GM12878 (cell line): ENCODE results near the gene COL6A1. TPM values are rescaled to one million over a fixed set of nuclear protein-coding genes. Genes with fewer than 3 reads are reported as not detected.

Experiments
- ATAC-seq: fragments of 200-7000 bp; cut with Tn5 transposase; 3 replicates; pipeline ENCODE4 v1.9.1; 2020; ENCODE audit warnings: mild to moderate bottlenecking, moderate library complexity
- BruUV-seq: library from RNA; stranded (reverse); fragments of 400-500 nt; replicated peaks from 2 replicates; lab custom pipeline; 2021; lab: Mats Ljungman, UMichigan
- CTCF ChIA-PET: fragments of 300-600 bp; sonication (Branson Sonifier 250); formaldehyde crosslinking; extraction: SDS; loops from one replicate; lab custom pipeline; 2021; ENCODE audit warnings: inconsistent platforms; lab: Yijun Ruan, JAX
- POLR2A ChIA-PET: fragments of 350-600 bp; formaldehyde crosslinking; extraction: SDS; loops from one replicate; lab custom pipeline; 2021; ENCODE audit warnings: inconsistent platforms; lab: Charles Lee
- RAD21 ChIA-PET: fragments of 300-600 bp; sonication (Branson Sonifier 250); formaldehyde crosslinking; loops from one replicate; lab custom pipeline; 2023; ENCODE audit warnings: antibody characterized with exemption; ENCODE audit not compliant: unreplicated experiment; lab: Charles Lee
- SMC1A ChIA-PET: fragments of 300-600 bp; sonication (Branson Sonifier 250); formaldehyde crosslinking; loops from one replicate; lab custom pipeline; 2023; ENCODE audit not compliant: unreplicated experiment, uncharacterized antibody; lab: Charles Lee
- DNase-seq: peaks from one replicate; pipeline ENCODE4 v3.0.0-alpha.2; 2011; ENCODE audit warnings: low read depth, low spot score
- FAIRE-seq: peaks from 3 replicates; lab custom pipeline; 2011; peaks lifted over from hg19 to GRCh38; lab: Jason Lieb, UNC
- H2AFZ ChIP-seq: 2 replicates; pipeline ENCODE4 v1.6.0; 2011; ENCODE audit warnings: low read depth, low read length, control low read depth; ENCODE audit not compliant: control insufficient read depth
- H3K27ac ChIP-seq: 2 replicates; pipeline ENCODE4 v1.5.1; 2011; ENCODE audit warnings: control low read depth; ENCODE audit not compliant: control insufficient read depth, insufficient read depth
- H3K27me3 ChIP-seq, 2 experiments: replicated peaks in 1 of 2; 2 replicates each; pipeline versions ENCODE4 v1.6.0 to v1.6.1; 2011; ENCODE audit warnings: low read length in 1 of 2; ENCODE audit not compliant: control insufficient read depth in 2 of 2, insufficient read depth in 2 of 2
- H3K36me3 ChIP-seq, 2 experiments: 2 replicates each; pipeline ENCODE4 v1.5.1; 2011; ENCODE audit warnings: low read length in 1 of 2; ENCODE audit not compliant: control insufficient read depth in 2 of 2, insufficient read depth in 2 of 2
- H3K4me1 ChIP-seq: 2 replicates; pipeline ENCODE4 v1.6.1; 2011; ENCODE audit warnings: mild to moderate bottlenecking, low read length, moderate library complexity, mixed read lengths; ENCODE audit not compliant: control insufficient read depth, insufficient read depth
- H3K4me2 ChIP-seq: 2 replicates; pipeline ENCODE4 v1.6.0; 2011; ENCODE audit warnings: control low read depth; ENCODE audit not compliant: control insufficient read depth, insufficient read depth
- H3K4me3 ChIP-seq: fragments of 200-600 bp; sonication (generic); 2 replicates; pipeline ENCODE4 v1.5.1; 2016
- H3K79me2 ChIP-seq: 2 replicates; pipeline ENCODE4 v1.6.0; 2011; ENCODE audit warnings: low read length; ENCODE audit not compliant: control insufficient read depth, insufficient read depth
- H3K9ac ChIP-seq: 2 replicates; pipeline ENCODE4 v1.8.0; 2011; ENCODE audit warnings: low read length, control low read depth, mixed read lengths; ENCODE audit not compliant: control insufficient read depth, insufficient read depth
- H3K9me3 ChIP-seq: replicated peaks from 3 replicates; pipeline ENCODE4 v1.5.1; 2011; ENCODE audit warnings: mild to moderate bottlenecking, low read length; ENCODE audit not compliant: control insufficient read depth, insufficient read depth
- H4K20me1 ChIP-seq: 2 replicates; pipeline ENCODE4 v1.6.0; 2011; ENCODE audit not compliant: control insufficient read depth, insufficient read depth
- HDAC2 ChIP-seq: fragments of 200-600 bp; sonication (generic); IDR thresholded peaks from 2 replicates; pipeline ENCODE4 v1.6.1; 2017
- HDGF ChIP-seq: fragments of 450-650 bp; IDR thresholded peaks from 2 replicates; pipeline ENCODE4 v1.6.1; 2016; ENCODE audit warnings: antibody characterized with exemption
- KLF5 ChIP-seq: fragments of 450-650 bp; IDR thresholded peaks from 2 replicates; pipeline ENCODE4 v1.6.1; 2014; ENCODE audit warnings: mild to moderate bottlenecking; ENCODE audit not compliant: partially characterized antibody
- NFYB ChIP-seq: IDR thresholded peaks from 2 replicates; pipeline ENCODE4 v1.6.1; 2011; ENCODE audit warnings: low read depth, mild to moderate bottlenecking, low read length, improper control_type of control experiment, moderate library complexity; ENCODE audit not compliant: insufficient read depth
- SREBF2 ChIP-seq: IDR thresholded peaks from 2 replicates; pipeline ENCODE4 v1.6.1; 2012; ENCODE audit warnings: mild to moderate bottlenecking, low read length
- TARDBP ChIP-seq: IDR thresholded peaks from 2 replicates; pipeline ENCODE4 v1.6.1; 2016; ENCODE audit warnings: borderline replicate concordance
- TBL1XR1 ChIP-seq: IDR thresholded peaks from 2 replicates; pipeline ENCODE4 v1.6.1; 2012; ENCODE audit warnings: low read depth, low read length, improper control_type of control experiment
- WGBS: methylation state at CpG from one replicate; pipeline ENCODE4 v1.1.6; 2016; ENCODE audit warnings: low lambda C conversion rate; ENCODE audit not compliant: insufficient replicate concordance, insufficient coverage; ENCODE audit errors: missing lambda C conversion rate; 5-methylcytosine and 5-hydroxymethylcytosine counted together
- in situ Hi-C: fragments of 300-500 bp; cut with MboI; formaldehyde crosslinking; loops from 9 replicates; pipeline ENCODE4 v1.14.3; 2018; ENCODE audit warnings: mixed read lengths
- intact Hi-C: fragments of 100-400 bp; cut with micrococcal nuclease; formaldehyde crosslinking; loops from one replicate; pipeline ENCODE4 v1.14.2; 2022; ENCODE audit not compliant: unreplicated experiment
- polyA plus RNA-seq, 11 experiments: library from polyadenylated mRNA; depleted of rRNA in 4 of 11; unstranded in 6 of 11; stranded (reverse) in 5 of 11; fragments of >200 nt; fragmentation: Nextera tagmentation in 4 of 11; fragmentation: Illumina TruSeq in 1 of 11; extraction: Ambion mirVana in 4 of 11; extraction: Trizol in 1 of 11; gene quantifications; 1 replicate in 1 of 11; 2 replicates in 10 of 11; pipeline versions ENCODE4 v1.2.1 to v1.2.3, GENCODE V29; 2011 to 2016; ENCODE audit warnings: inconsistent platforms in 2 of 11, missing spikeins in 2 of 11, low read depth in 1 of 11
- total RNA-seq, 4 experiments: library from RNA; depleted of rRNA in 3 of 4; stranded (reverse); fragments of >200 nt in 3 of 4; fragmentation: Illumina TruSeq in 1 of 4; extraction: Trizol in 1 of 4; gene quantifications; 2 replicates each; pipeline versions ENCODE4 v1.2.1 to v1.2.3, GENCODE V29; 2013 to 2021
- TF ChIP-seq, protein P1 (sequence below): IDR thresholded peaks from 2 replicates; pipeline ENCODE4 v1.6.1; 2012; ENCODE audit warnings: low read depth, low read length, improper control_type of control experiment

Gene COL6A1
- total and polyA plus RNA-seq, 10 of the 15 experiments (the other 5 are each of a cell fraction or from before 2014, with no cell fraction given), result 0.12 to 1.3 (median 0.20) TPM; not detected in 7

DNA sequence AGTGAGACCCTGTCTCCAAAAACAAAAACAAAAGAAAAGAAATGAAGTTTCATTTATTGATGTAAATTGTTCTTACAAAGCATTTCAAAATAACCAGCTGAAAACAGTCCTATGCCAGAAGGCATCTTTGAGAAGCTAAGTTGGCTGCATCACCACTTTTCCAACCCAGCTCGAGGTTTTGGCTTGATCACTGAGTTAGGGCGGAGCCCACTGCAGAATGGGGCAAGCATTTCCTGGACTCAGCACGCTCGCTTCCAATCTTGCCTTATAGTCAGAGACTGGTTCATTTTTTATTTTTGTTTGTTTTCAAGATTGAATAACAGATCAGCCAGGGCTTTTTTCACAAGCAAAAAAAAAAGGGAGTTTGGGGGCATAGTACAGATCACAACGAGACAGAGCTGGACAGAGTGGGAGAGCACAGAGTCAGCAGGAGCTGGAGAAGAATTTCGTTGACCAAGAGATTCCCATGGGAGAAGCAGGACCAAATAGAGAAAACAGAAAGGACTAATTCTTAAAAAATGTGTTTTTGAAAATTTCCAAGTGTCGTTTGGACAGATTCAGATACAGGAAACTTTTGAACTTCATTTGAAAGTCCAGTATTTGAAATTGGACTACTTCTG lies 23.5 kb upstream of the COL6A1 start:
- Histone ChIP-seq H2AFZ (no peak overlapping the region), H3K9me3 (peaks cover 2% of the 10 kb centered on the region; the same call in 1 of the 3 replicates), H3K9ac (no peak overlapping the region), H3K27ac (no peak overlapping the region), H3K36me3 (no peaks in the 10 kb centered on the region), H3K4me3 (no peak overlapping the region), H3K79me2 (no peaks in the 10 kb centered on the region), H3K4me1 (no peaks in the 10 kb centered on the region), H3K27me3 (no peaks in the 10 kb centered on the region), H4K20me1 (no peaks in the 10 kb centered on the region), H3K4me2 (no peak overlapping the region)
- ATAC-seq (no peak), FAIRE-seq (no peak), DNase-seq (no peak)
- CTCF ChIA-PET, result no interaction called here
- no TSS peak for BruUV-seq
- RAD21 ChIA-PET, result no interaction called here
- WGBS, result 14% methylated on average over 7 of the region's 7 CpGs
- intact Hi-C loops, result no loop called here
- TF ChIP-seq TARDBP (no peak), TBL1XR1 (no peak), SREBF2 (no peak), KLF5 (no peak), HDGF (no peak), NFYB (no peak), HDAC2 (no peak)
- TF ChIP-seq, protein P1, sequence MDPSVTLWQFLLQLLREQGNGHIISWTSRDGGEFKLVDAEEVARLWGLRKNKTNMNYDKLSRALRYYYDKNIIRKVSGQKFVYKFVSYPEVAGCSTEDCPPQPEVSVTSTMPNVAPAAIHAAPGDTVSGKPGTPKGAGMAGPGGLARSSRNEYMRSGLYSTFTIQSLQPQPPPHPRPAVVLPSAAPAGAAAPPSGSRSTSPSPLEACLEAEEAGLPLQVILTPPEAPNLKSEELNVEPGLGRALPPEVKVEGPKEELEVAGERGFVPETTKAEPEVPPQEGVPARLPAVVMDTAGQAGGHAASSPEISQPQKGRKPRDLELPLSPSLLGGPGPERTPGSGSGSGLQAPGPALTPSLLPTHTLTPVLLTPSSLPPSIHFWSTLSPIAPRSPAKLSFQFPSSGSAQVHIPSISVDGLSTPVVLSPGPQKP, result no peak
- POLR2A ChIA-PET, result no interaction called here
- in situ Hi-C loops, result no loop called here
- SMC1A ChIA-PET, result no interaction called here
